HG03108 (cell line): Measurements from ENCODE around the gene PGLYRP4.

Experiments
- ATAC-seq: cut with Tn5 transposase; IDR thresholded peaks from one replicate; pipeline ENCODE4 v1.9.1; 2021; ENCODE audit warnings: moderate library complexity; ENCODE audit not compliant: unreplicated experiment

PGLYRP4 gene

GRCh38 chr1:153379591-153379990 is 30.9 kb upstream of the PGLYRP4 start:
- no peak for ATAC-seq

GRCh38 chr1:153375511-153375910 is 26.9 kb upstream of the PGLYRP4 start, which contains the start of gene S100A12:
Gene S100A12, minus strand, starts transcription at chr1:153375621. Its CDS starts 1,029 bp downstream, at chr1:153374592.
- no peak for ATAC-seq

GRCh38 chr1:153374071-153374470 is 25.4 kb upstream of the PGLYRP4 start:
- ATAC-seq: no peak

- no peak for ATAC-seq
These were observed 23.9 kb upstream of the PGLYRP4 start for GRCh38 chr1:153372571-153372970.

- ATAC-seq: no peak
These were observed 22.6 kb upstream of the PGLYRP4 start for GRCh38 chr1:153371231-153371630.

GRCh38 chr1:153370146-153370545 is 21.5 kb upstream of the PGLYRP4 start:
- ATAC-seq: no peak

GRCh38 chr1:153368495-153368894 is 19.9 kb upstream of the PGLYRP4 start:
- ATAC-seq: no peak

GRCh38 chr1:153367090-153367489 is 18.4 kb upstream of the PGLYRP4 start:
- no peak for ATAC-seq

- no peak for ATAC-seq
These were observed 17.6 kb upstream of the PGLYRP4 start for GRCh38 chr1:153366261-153366660.

- ATAC-seq: no peak
These were observed 17.1 kb upstream of the PGLYRP4 start for GRCh38 chr1:153365696-153366095.

GRCh38 chr1:153364766-153365666 is 16.4 kb upstream of the PGLYRP4 start:
- no peak for ATAC-seq

GRCh38 chr1:153364156-153364555 is 15.5 kb upstream of the PGLYRP4 start:
- ATAC-seq: no peak

GRCh38 chr1:153363641-153364040 is 15.0 kb upstream of the PGLYRP4 start:
- ATAC-seq: no peak

- no peak for ATAC-seq
These were observed 13.6 kb upstream of the PGLYRP4 start for GRCh38 chr1:153362187-153362775.

GRCh38 chr1:153361480-153362109 is 13.0 kb upstream of the PGLYRP4 start:
- no peak for ATAC-seq

- ATAC-seq: no peak
These were observed 12.2 kb upstream of the PGLYRP4 start for GRCh38 chr1:153360592-153361479.

GRCh38 chr1:153360190-153360589 is 11.5 kb upstream of the PGLYRP4 start:
- no peak for ATAC-seq

- ATAC-seq: no peak
These were observed 10.6 kb upstream of the PGLYRP4 start for GRCh38 chr1:153359241-153359640.

GRCh38 chr1:153358691-153358975 is 10.0 kb upstream of the PGLYRP4 start:
- no peak for ATAC-seq

GRCh38 chr1:153357853-153358690 is 9.4 kb upstream of the PGLYRP4 start, which contains the start of gene S100A9:
Gene S100A9, plus strand, starts transcription at chr1:153357854. Its CDS starts 430 bp downstream, at chr1:153358284.
- no peak for ATAC-seq
